K562 (cell line): ENCODE measurements around the gene CAMSAP3. TPM values are rescaled to one million over a fixed set of nuclear protein-coding genes. Genes with fewer than 3 reads are reported as not detected.

Experiments
- ATAC-seq: fragments of 200-7000 bp; cut with Tn5 transposase; 3 replicates; pipeline ENCODE4 v1.9.1; 2020; ENCODE audit warnings: moderate library complexity
- BruUV-seq: library from RNA; stranded (reverse); fragments of 400-500 nt; replicated peaks from 2 replicates; lab custom pipeline; 2021; lab: Mats Ljungman, UMichigan
- CTCF ChIA-PET: fragments of 300-600 bp; formaldehyde crosslinking; extraction: SDS; loops from one replicate; lab custom pipeline; 2021; ENCODE audit warnings: low intra/inter-chr PET ratio; lab: Yijun Ruan, JAX
- POLR2A ChIA-PET: fragments of 300-600, 350-650 bp; sonication (Branson Sonifier 250); formaldehyde crosslinking; extraction: SDS; loops from one replicate; lab custom pipeline; 2021; ENCODE audit warnings: antibody characterized with exemption, inconsistent platforms; lab: Yijun Ruan, JAX
- DNase-seq, 4 experiments: peaks; one replicate each; pipeline versions ENCODE4 v3.0.0 to v3.0.0-alpha.2; 2011 to 2018; ENCODE audit warnings: low spot score in 3 of 4, mixed read lengths in 3 of 4; ENCODE audit errors: extremely low read depth in 1 of 4
- FAIRE-seq: peaks from 2 replicates; lab custom pipeline; 2011; peaks lifted over from hg19 to GRCh38; lab: Jason Lieb, UNC
- H2AFZ ChIP-seq: 2 replicates; pipeline ENCODE4 v1.6.0; 2011; ENCODE audit warnings: low read depth, low read length, control low read depth, inconsistent platforms
- H3K27ac ChIP-seq: fragments of 200-600 bp; 3 replicates; pipeline ENCODE4 v1.8.0; 2011; ENCODE audit warnings: low read depth, mild to moderate bottlenecking, control low read depth, inconsistent platforms, low read length, moderate library complexity, mixed read lengths; ENCODE audit errors: extremely low read depth
- H3K27me3 ChIP-seq, 2 experiments: fragments of 300-600 bp in 1 of 2; 2 replicates in 1 of 2; 3 replicates in 1 of 2; pipeline versions ENCODE4 v1.6.0 to v1.8.0; 2011; ENCODE audit warnings: inconsistent platforms in 2 of 2, low read length in 2 of 2, mild to moderate bottlenecking in 1 of 2, mixed read lengths in 1 of 2, moderate library complexity in 1 of 2; ENCODE audit not compliant: control insufficient read depth in 2 of 2, insufficient read depth in 2 of 2
- H3K36me3 ChIP-seq: fragments of 300-600 bp; 3 replicates; pipeline ENCODE4 v1.8.0; 2011; ENCODE audit warnings: mild to moderate bottlenecking, low read length, inconsistent platforms; ENCODE audit not compliant: control insufficient read depth, insufficient read depth
- H3K4me1 ChIP-seq, 2 experiments: fragments of 200-600 bp in 1 of 2; replicated peaks in 1 of 2; 2 replicates in 1 of 2; 3 replicates in 1 of 2; pipeline versions ENCODE4 v1.5.1 to v1.8.0; 2011; ENCODE audit warnings: inconsistent platforms in 2 of 2, low read length in 2 of 2, mild to moderate bottlenecking in 1 of 2, mixed read lengths in 1 of 2, moderate library complexity in 1 of 2; ENCODE audit not compliant: control insufficient read depth in 2 of 2, insufficient read depth in 2 of 2
- H3K4me2 ChIP-seq: 2 replicates; pipeline ENCODE4 v1.6.1; 2011; ENCODE audit warnings: low read length, control low read depth, inconsistent platforms, mixed read lengths; ENCODE audit not compliant: insufficient read depth
- H3K4me3 ChIP-seq: fragments of 200-600 bp; sonication (generic), shearing (Covaris generic); 2 replicates; pipeline ENCODE4 v1.5.1; 2016; ENCODE audit warnings: control low read depth, inconsistent platforms
- H3K79me2 ChIP-seq: fragments of 200-600 bp; 3 replicates; pipeline ENCODE4 v1.8.0; 2011; ENCODE audit warnings: low read length, inconsistent platforms; ENCODE audit not compliant: control insufficient read depth, insufficient read depth
- H3K9ac ChIP-seq, 2 experiments: 2 replicates each; pipeline versions ENCODE4 v1.6.0 to v1.6.1; 2011; ENCODE audit warnings: low read depth in 2 of 2, low read length in 2 of 2, control low read depth in 1 of 2, inconsistent platforms in 1 of 2, mild to moderate bottlenecking in 1 of 2, mixed read lengths in 1 of 2; ENCODE audit not compliant: insufficient read depth in 1 of 2
- H3K9me1 ChIP-seq: one replicate; pipeline ENCODE4 v1.6.0; 2011; ENCODE audit warnings: inconsistent platforms, mild to moderate bottlenecking, low read length, moderate library complexity; ENCODE audit not compliant: control insufficient read depth, insufficient read depth
- H3K9me3 ChIP-seq: replicated peaks from 2 replicates; pipeline ENCODE4 v1.5.1; 2011; ENCODE audit warnings: low read depth, low read length, inconsistent platforms; ENCODE audit not compliant: control insufficient read depth, insufficient read depth
- H4K20me1 ChIP-seq: replicated peaks from 2 replicates; pipeline ENCODE4 v1.6.1; 2011; ENCODE audit warnings: low read length, inconsistent platforms, mixed read lengths; ENCODE audit not compliant: control insufficient read depth, insufficient read depth
- ARID1B ChIP-seq: fragments of 450-650 bp; IDR thresholded peaks from 2 replicates; pipeline ENCODE4 v1.6.1; 2016; ENCODE audit warnings: antibody characterized with exemption, mild to moderate bottlenecking, inconsistent platforms
- DPF2 ChIP-seq: fragments of 450-650 bp; IDR thresholded peaks from 2 replicates; pipeline ENCODE4 v1.6.1; 2016
- ERF ChIP-seq: fragments of 450-650 bp; formaldehyde crosslinking; IDR thresholded peaks from 2 replicates; pipeline ENCODE4 v1.4.0; 2020; ENCODE audit warnings: mild to moderate bottlenecking, mixed read lengths
- MEF2A ChIP-seq: IDR thresholded peaks from 2 replicates; pipeline ENCODE4 v1.6.1; 2011; ENCODE audit warnings: low read depth, mild to moderate bottlenecking, low read length, moderate library complexity; ENCODE audit not compliant: control insufficient read depth
- PHF8 ChIP-seq: fragments of 200-600 bp; sonication (generic); IDR thresholded peaks from 2 replicates; pipeline ENCODE4 v1.6.1; 2012; ENCODE audit warnings: mixed run types, mild to moderate bottlenecking, inconsistent platforms, low read length, moderate library complexity, borderline replicate concordance
- ZNF354B ChIP-seq: fragments of 250-450 bp; sonication (Bioruptor Pico); IDR thresholded peaks from 2 replicates; pipeline ENCODE4 v1.4.0; 2020
- ZNF407 ChIP-seq: fragments of 450-650 bp; IDR thresholded peaks from 2 replicates; pipeline ENCODE4 v1.6.1; 2016; ENCODE audit warnings: low read depth
- WGBS: fragments of 100-300 bp; shearing (Covaris generic); methylation state at CpG from one replicate; pipeline ENCODE4 v1.1.6; 2016; ENCODE audit warnings: low coverage, mixed read lengths; ENCODE audit not compliant: insufficient coverage; ENCODE audit errors: missing lambda C conversion rate; 5-methylcytosine and 5-hydroxymethylcytosine counted together
- in situ Hi-C: fragments of 300-500 bp; cut with MboI; formaldehyde crosslinking; loops from 4 replicates; pipeline ENCODE4 v1.15.0; 2018; ENCODE audit warnings: inconsistent platforms, mixed read lengths
- intact Hi-C: fragments of 100-400 bp; cut with micrococcal nuclease; formaldehyde crosslinking; loops from 2 replicates; pipeline ENCODE4 v1.14.2; 2022
- polyA plus RNA-seq, 8 experiments: library from polyadenylated mRNA; depleted of rRNA in 4 of 8; stranded (reverse) in 5 of 8; unstranded in 3 of 8; fragments of >200 nt; fragmentation: Nextera tagmentation in 2 of 8; fragmentation: Illumina TruSeq in 1 of 8; extraction: Ambion mirVana in 2 of 8; extraction: Trizol in 1 of 8; gene quantifications; 2 replicates each; pipeline versions ENCODE4 v1.2.1 to v1.2.3, GENCODE V29; 2011 to 2014; ENCODE audit warnings: inconsistent platforms in 1 of 8, missing spikeins in 1 of 8
- total RNA-seq, 7 experiments: library from RNA; depleted of rRNA in 6 of 7; stranded (reverse); fragments of >200 nt in 6 of 7; fragmentation: Illumina TruSeq in 2 of 7; extraction: Trizol in 2 of 7; gene quantifications; 2 replicates each; pipeline versions ENCODE4 v1.2.1 to v1.2.3, GENCODE V29; 2011 to 2021; ENCODE audit warnings: low replicate concordance in 1 of 7

Gene CAMSAP3
- total and polyA plus RNA-seq, 9 of the 15 experiments (the other 6 are each of a cell fraction or from before 2014, with no cell fraction given), result 0.01 to 0.89 (median 0.22) TPM; not detected in 1

- no TSS peak for BruUV-seq
- ChIA-PET CTCF (no interaction called here), POLR2A (no interaction called here)
- no peak for DNase-seq
- Histone ChIP-seq H3K27me3 (no peaks in the 10 kb centered on the region), H3K4me3 (no peak overlapping the region), H2AFZ (no peak overlapping the region), H3K4me1 (peaks cover 5 to 35% of the 10 kb centered on the region in 2 experiments; a peak in 3 of 5 replicates), H3K9me1 (no peaks in the 10 kb centered on the region), H3K9ac (no peak overlapping the region), H3K36me3 (peaks cover 4% of the 10 kb centered on the region; the same call in 1 of the 3 replicates), H3K27ac (no peak overlapping the region), H3K4me2 (no peak overlapping the region), H3K9me3 (0 out of 2 replicates have a peak, but pooled peaks cover 3% of the 10 kb centered on the region), H3K79me2 (no peaks in the 10 kb centered on the region), H4K20me1 (no peaks in the 10 kb centered on the region)
- in situ Hi-C loops (no loop called here), intact Hi-C loops (no loop called here)
- ATAC-seq, result no peak
- no peak for FAIRE-seq
- TF ChIP-seq ZNF354B (CRISPR knock-in tag), result no peak
- no peak for TF ChIP-seq MEF2A
- no peak for TF ChIP-seq PHF8
- WGBS, result 54% methylated on average over 3 of the region's 3 CpGs
Observed at GRCh38 chr19:7547159-7547558, 48.5 kb upstream of the CAMSAP3 start.

- CTCF ChIA-PET, result no interaction called here
- BruUV-seq, result no TSS peak
- intact Hi-C loops, result no loop called here
- TF ChIP-seq DPF2 (no peak), ZNF407 (no peak), ERF (no peak), ARID1B (no peak)
Observed at GRCh38 chr19:7549429-7550148, 46.1 kb upstream of the CAMSAP3 start.

More at GRCh38 chr19:7549429-7550148, 46.1 kb upstream of the CAMSAP3 start:
- H3K4me2 ChIP-seq, result no peak overlapping the region
- H3K27ac ChIP-seq, result no peak overlapping the region
- no peaks in the 10 kb centered on the region for H3K79me2 ChIP-seq
- 92% methylated on average over 28 of the region's 36 CpGs for WGBS
- no peak overlapping the region for H2AFZ ChIP-seq
- H3K4me3 ChIP-seq, result no peak overlapping the region
- FAIRE-seq (no peak), ATAC-seq (no peak), DNase-seq (no peak)
- POLR2A ChIA-PET, result no interaction called here
- H3K9me3 ChIP-seq, result 0 out of 2 replicates have a peak, but pooled peaks cover 3% of the 10 kb centered on the region
- in situ Hi-C loops, result no loop called here
- no peaks in the 10 kb centered on the region for H3K9me1 ChIP-seq
- peaks cover 2 to 30% of the 10 kb centered on the region in 2 experiments; a peak in 3 of 5 replicates for H3K4me1 ChIP-seq
- H3K9ac ChIP-seq, result no peak overlapping the region
- no peaks in the 10 kb centered on the region for H3K27me3 ChIP-seq
- no peaks in the 10 kb centered on the region for H3K36me3 ChIP-seq
- no peaks in the 10 kb centered on the region for H4K20me1 ChIP-seq
